Hypothalamus (tissue), 51 donors: ENCODE measurements around the gene IL36RN.
"Not testable (repeated sequence)": the region's sequence is repeated elsewhere in the genome, so short reads cannot be mapped to it uniquely, and the experiment has no call there.

Experiments
- DNase-seq, 51 donors: peaks; one replicate each; lab custom pipeline; 2025; lab: John Stamatoyannopoulos, UW

IL36RN gene

DNA sequence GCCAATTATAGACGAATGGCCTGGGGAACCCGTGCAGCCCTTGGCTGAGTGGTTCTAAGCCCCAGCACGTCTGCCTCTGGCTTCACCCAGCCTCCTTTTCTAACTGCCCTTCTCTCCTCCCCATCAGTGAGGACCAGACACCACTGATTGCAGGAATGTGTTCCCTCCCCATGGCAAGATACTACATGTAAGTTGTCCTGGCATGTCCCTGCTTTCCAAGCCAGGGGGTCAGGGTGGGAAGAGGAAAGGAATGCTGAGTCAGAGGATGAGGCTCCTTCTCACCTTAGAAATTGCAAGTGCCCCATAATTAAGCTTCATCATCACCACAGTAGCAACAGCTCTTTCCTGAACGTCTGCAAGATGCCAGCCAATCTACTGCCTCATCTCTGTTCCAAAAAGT, 13.6 kb downstream of the IL36RN start:
- DNase-seq: no peak

- DNase-seq: no peak
Measured at GRCh38 chr2:113073325-113073834, 14.4 kb downstream of the IL36RN start.

DNA sequence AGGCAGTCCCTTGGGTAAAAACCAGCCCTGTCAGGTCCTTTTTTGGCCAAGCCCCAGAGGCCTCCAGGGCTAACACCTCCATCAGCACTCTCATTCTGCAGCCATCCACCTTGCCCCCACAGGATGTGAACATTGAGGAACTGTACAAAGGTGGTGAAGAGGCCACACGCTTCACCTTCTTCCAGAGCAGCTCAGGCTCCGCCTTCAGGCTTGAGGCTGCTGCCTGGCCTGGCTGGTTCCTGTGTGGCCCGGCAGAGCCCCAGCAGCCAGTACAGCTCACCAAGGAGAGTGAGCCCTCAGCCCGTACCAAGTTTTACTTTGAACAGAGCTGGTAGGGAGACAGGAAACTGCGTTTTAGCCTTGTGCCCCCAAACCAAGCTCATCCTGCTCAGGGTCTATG, 16.0 kb downstream of the IL36RN start:
- no peak for DNase-seq

DNA sequence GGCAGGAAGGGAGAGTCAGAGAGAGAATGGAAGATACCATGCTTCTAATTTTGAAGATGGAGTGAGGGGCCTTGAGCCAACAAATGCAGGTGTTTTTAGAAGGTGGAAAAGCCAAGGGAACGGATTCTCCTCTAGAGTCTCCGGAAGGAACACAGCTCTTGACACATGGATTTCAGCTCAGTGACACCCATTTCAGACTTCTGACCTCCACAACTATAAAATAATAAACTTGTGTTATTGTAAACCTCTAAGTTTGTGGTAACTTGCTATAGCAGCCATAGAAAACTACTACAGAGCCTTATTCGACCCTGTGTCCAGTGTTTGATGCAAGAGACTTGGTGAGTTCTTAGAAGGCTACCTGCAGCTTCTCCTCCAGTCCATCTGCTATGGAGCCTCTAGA, 16.6 kb downstream of the IL36RN start:
- no peak for DNase-seq

DNA sequence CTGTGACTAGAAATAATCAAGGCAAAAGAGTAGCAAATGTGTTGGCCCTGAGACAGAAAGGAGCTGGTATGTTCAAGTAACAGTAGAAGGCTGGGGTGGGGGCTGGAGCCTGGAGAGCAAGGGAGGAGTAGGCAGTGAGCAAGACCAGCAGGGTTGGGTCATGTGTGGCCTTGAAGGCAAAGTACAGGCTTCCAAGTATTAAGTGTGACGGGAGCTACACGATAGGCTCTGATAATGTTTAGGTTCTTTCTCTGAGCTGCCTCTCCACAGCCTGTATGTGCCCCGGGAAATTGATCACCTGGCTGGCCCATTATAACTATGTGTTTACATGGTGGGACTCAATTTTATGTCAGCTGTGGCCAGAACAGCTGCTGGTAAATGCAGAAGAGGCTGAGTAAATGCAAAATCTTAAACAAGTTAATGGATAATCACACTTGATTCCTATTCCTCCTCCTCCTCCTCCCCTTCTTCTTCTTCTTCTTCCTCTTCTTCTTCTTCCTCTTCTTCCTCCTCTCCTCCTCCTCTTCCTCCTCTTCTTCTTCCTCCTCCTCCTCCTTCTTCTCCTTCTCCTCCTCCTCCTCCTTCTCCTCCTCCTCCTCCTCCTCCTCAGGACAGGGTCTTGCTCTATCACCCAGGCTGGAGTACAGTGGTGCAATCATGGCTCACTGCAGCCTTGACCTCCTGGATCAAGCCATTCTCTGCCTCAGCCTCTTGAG, 18.1 kb downstream of the IL36RN start:
- no peak for DNase-seq

GRCh38 chr2:113077921-113078320, 18.9 kb downstream of the IL36RN start:
- DNase-seq: peak in 1 of 51 donors; percentile 13

GRCh38 chr2:113078350-113078839, 19.4 kb downstream of the IL36RN start:
- DNase-seq: no peak

DNA sequence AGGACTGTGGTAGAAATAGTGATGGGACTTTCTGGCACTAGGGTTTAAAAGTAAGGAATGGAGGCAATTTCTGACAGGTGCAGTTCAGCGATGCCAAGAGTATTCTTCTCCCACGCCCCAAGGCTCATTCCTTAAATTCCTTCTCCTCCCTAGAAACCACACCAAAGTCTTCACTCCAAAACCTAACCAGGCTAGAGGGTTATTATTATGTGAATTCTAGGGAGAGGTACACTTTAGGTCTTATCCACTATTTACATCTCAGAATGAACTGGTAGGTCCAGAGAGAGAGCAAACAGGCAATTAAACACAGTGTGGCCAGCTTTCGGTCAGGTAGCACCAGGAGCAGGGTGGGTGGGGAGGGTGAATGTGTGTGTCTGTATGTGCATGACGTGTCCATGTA, 20.1 kb downstream of the IL36RN start:
- no peak for DNase-seq

DNA sequence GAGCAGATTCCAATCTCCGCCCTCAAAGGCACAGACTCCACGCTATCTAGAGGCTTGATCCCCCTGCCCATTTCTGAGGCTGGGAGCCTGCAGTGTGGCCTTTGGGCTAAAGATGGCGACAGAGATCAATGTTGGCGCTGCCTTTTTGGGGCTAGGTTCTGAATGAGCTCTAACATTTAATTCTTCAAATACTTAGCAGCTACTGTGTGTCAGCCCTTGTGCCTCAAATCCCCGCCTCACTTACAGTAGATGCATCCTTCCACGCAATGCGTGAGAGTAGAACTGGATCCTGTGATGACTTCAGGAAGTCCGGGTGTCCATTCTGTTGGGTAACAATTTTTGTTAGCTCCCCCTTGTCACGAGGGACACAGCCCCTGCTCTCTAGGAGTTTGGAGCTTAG, 21.1 kb downstream of the IL36RN start:
- peak in 5 of 51 donors; percentile 1 to 4 (median 2) for DNase-seq

DNA sequence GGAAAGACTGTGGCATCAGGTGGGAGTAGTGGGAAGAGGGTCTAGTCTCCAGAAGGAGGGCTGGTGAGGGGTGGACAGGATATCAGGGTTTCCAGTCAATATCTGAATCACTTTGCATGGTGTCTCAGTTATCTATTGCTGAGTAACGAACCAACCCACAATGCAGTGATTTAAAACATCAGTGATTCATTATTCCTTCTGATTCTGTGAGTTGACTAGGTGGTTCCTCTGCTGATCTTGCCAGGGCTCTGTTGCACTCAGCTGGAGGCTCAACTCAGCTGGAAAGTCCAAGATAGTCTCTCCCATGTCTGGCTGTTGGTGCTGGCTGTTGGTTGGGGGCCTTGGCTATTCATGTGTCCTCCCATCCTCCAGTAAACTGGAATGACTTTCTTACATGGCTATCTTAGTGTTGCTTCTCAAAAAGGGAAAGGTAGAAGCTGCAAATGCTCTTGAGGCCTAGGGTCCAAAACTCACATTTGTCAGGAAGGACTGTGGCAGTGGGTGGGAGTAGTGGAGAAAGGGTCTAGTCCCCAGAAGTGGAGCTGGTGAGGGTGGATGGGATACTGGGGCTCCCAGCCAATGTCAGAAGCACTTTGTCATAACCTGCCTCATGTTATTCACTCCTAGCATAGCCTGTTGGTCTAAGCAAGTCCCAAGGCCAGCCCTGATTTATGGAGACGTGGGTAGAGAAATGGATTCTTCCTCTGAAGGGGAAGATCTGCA, 22.7 kb downstream of the IL36RN start:
- no peak for DNase-seq

DNA sequence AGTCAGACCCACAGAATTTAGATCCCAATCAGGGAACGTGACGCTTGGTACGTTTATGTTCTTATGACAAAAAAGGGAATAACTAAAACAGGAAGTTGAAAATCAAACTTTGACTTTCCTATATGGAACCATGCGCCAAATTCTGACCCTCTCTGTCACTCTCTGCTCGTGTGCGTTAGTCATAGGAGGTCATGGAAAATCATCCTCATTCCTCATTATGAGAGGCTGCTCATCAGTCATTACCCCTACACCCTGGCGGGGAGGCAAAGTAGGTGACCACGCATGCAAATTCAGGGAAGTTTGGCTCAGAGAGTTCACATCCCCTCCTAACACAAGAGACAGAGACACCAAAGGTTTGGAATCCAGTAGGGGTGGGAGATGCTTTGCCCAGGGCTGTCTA, 24.3 kb downstream of the IL36RN start:
- no peak for DNase-seq

DNA sequence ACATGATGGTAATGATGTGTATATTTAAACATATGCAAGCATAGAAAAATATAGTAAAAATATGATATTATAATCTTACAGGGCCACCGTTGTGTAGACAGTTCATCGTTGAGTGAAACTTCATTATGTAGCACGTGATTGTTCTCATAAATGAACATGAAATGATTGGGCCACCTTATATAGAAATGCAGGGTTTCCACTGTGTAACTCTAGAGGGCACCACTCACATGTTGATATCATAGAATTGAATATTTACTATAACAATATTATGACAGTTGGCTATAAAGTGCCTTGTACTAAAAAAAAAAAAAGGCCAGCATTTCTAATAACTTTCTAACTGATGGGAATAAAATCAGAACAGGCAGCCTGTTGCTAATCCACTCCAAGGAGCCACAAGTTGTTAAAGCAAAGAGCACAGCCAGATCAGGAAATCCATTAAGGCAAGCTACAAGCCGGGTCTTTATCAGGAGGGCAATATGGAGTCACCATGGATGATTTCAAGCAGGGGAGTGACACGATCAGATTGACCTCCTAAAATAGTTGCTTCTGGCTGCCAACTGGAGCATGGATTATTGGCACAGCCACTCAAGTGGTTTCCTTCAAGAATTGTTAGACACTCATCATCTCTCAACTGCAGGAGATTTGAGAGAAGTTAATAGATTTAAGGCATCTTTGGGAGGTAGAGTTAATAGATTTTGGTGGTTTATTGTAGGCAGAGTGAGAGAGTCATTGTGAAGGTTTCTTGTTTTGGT, 25.4 kb downstream of the IL36RN start:
- no peak for DNase-seq

DNA sequence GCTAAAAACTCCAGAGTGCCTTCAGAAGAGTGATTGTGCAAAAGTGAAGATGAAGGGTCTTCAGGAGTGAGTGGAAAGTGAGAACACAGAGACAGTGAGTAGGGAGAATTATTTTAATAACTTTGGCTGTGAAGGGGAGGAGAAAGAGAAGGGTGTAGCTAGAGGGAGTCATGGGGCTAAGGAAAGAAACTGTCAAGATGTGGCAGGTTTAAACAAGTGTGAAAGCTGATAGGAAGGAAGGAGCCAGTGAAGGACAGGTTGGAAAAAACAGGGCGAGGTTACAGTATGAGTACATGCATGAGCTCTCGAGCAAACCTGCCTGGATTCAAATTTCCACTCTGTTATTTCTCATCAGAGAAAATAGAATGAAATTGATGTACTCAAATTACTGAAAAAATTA, 26.5 kb downstream of the IL36RN start:
- DNase-seq: no peak

GRCh38 chr2:113088213-113088992, 29.4 kb downstream of the IL36RN start:
- no peak for DNase-seq

- DNase-seq: no peak
Measured at GRCh38 chr2:113089916-113090315, 30.9 kb downstream of the IL36RN start.

DNA sequence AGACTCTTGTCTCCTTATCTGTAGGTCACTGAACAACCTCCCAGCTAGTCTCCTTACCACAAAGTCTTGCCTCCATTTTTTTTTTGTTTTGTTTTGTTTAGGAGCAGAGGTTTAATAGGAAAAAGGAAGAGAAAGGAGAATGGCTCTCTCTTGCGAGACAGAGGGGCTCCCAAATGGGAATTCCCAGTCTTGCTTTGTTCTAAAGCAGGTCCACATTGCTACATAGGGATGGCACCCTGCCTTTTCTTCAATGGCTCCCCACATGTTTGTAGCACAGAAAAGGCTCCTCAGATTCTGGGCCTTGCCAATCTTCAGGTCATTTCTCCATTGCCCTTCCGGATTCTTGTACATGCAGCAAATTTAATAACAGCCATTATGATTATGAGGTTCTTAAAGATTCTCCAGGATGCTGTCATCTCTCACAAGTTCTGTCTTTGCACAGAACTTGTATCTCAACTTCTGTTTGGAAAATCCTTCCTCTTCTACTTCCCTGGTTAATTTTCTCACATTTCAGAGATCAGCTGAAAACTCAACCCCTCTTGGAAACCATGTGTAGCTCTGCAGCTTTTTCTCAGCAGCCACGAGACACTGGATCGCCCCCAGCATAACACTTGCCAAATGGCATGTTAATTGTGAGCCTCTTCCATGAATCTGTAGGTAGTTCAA, 32.4 kb downstream of the IL36RN start:
- no peak for DNase-seq

DNA sequence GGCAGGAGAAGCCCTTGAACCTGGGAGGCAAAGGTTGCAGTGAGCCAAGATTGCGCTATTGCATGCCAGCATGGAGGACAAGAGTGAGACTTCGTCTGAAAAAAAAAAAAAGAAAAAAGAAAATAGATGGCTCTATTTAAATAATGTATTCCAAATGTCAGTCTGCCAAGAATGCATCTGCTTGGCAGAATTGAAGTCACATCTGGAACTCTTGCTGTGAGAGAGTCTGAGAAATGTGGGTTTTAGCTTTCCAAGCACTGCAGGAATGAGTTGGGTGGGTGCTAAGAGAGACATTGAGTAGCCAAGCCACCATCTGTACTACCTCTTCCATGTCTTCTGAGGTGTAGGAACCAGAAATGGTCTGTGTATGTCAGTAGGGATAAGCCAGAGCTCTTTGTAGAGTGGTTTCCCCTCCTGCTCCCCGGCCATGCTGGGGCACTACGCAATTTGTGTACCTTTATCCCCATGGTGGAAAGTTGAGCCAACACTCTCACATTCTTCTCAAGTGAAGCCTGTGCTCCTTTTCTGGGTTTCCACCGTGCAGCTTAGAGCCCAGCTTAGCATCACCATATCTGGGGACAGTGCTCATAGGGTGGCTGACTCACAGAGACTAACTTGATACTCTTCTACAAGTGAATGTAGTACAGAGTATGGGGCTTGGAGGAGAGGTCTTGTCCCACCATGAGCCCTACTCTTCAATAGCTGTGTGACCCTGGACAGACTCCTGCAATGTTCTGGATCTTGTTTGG, 34.0 kb downstream of the IL36RN start:
- no peak for DNase-seq

DNA sequence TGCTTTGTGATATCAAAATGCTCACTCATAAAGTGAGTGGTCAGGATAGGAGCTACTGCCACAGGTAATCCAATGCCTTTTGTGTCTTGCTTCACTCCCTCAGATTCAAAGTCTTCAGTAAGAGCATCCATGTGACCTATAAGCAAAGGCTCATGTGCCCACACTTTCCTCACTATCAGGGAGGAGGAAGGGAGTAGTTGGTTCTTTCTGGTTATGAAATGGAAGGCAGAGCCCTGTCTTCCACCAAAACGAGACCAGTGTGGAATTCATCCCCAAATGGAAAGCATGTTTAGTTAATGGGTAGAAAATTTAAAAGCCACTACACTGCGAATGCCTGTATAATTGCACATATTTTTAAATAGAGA, 34.6 kb downstream of the IL36RN start:
- DNase-seq: no peak

DNA sequence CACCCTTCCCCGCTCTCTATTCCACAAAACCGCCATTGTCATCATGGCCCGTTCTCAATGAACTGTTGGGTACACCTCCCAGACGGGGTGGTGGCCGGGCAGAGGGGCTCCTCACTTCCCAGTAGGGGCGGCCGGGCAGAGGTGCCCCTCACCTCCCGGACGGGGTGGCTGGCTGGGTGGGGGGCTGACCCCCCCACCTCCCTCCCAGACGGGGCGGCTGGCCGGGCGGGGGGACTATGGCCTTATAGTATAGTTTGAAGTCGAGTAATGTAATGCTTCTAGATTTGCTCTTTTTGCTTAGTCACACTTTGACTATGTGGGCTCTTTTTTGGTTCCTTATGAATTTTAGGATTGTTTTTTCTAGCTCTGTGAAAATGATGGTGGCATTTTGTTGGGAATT, 37.3 kb downstream of the IL36RN start:
- DNase-seq: not testable (repeated sequence)
